HAP-1 (cell line): ENCODE results near the gene PRDX5.
A peak's percentile ranks its signal among the peaks of the same experiment; 100 is the strongest.

Experiments used
- DNase-seq, 2 experiments: peaks; one replicate each; pipeline ENCODE4 v3.0.0-alpha.2; 2016 to 2020; ENCODE audit warnings: low spot score in 2 of 2
- H3K27me3 ChIP-seq: fragments of 250-450 bp; sonication (Bioruptor Pico); 2 replicates; pipeline ENCODE4 v1.5.1; 2020; ENCODE audit warnings: low read depth, mild to moderate bottlenecking, moderate library complexity
- H3K36me3 ChIP-seq: fragments of 250-450 bp; sonication (Bioruptor Pico); replicated peaks from 2 replicates; pipeline ENCODE4 v1.5.1; 2020; ENCODE audit warnings: mild to moderate bottlenecking
- H3K4me1 ChIP-seq: fragments of 250-450 bp; sonication (Bioruptor Pico); 2 replicates; pipeline ENCODE4 v1.5.1; 2020; ENCODE audit warnings: mild to moderate bottlenecking
- H3K4me3 ChIP-seq: fragments of 250-450 bp; sonication (Bioruptor Pico); 2 replicates; pipeline ENCODE4 v1.5.1; 2020; ENCODE audit warnings: mild to moderate bottlenecking, moderate library complexity
- H3K9me3 ChIP-seq: fragments of 250-450 bp; sonication (Bioruptor Pico); 2 replicates; pipeline ENCODE4 v1.5.1; 2020; ENCODE audit warnings: mild to moderate bottlenecking, moderate library complexity
- in situ Hi-C: fragments of 300-500 bp; cut with MboI; formaldehyde crosslinking; loops from 3 replicates; pipeline ENCODE4 v1.14.3; 2020; ENCODE audit warnings: low sequenced_read_pairs, inconsistent platforms, mixed read lengths

PRDX5 gene

DNA sequence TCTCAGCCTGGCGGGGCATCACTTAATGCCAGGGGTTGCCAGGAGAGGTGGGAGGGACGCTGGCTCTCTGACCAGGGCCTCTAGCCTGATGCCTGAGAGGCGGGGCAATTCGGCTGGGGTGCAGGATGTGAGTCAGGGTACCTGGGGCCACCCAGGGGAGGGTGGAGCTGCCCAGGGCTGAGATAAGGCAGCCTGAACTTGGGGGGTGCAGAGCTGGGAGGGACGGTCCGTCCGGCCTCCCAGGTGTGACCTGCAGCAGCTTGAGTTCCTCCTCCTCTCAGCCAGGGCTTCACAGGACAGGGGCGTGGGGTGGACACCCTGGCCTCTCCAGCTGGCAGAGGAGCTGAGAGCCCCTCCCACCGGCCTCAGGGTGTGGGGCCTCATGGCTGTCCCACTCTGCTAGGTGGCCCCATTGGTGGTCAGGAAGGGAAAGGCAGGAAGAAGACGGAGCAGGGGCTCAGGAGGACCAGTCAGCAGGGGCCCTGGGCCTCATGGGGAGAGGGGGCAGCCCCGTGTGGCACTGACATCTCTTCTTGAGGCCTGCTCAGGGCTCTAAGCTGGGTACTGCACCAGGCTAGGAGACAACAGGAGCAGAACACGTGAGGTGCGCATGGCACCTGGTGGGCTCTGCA lies 40.1 kb downstream of the PRDX5 start:
- in situ Hi-C loops, result no loop called here

DNA sequence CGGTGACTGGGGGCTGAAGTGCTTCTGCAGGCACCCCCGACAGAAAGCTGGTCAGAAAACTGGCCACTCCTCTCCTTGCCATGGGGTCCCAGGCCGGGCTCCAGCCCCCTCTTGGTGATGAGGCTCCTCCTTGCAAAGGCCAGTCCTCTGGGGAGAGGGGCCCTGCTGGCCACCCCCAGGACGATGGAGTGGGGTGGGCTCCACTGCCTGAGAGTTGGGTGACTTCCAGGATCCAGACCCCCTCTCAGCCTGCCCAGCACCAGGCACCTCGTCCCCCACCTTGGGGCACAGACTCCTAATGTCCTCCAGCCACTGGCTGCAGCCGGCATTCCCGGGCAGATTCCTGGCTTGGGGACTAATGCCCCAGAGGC lies 40.6 kb downstream of the PRDX5 start:
- DNase-seq, result no peak
- Histone ChIP-seq H3K36me3 (peaks cover 15% of the 10 kb centered on the region), H3K27me3 (no peaks in the 10 kb centered on the region), H3K4me3 (peak overlapping the region; percentile 61), H3K4me1 (peaks cover 11% of the 10 kb centered on the region), H3K9me3 (no peaks in the 10 kb centered on the region)
- in situ Hi-C loops, result no loop called here

More for the DNA sequence above, 40.1 kb downstream of the PRDX5 start:
- Histone ChIP-seq H3K4me1 (peaks cover 11% of the 10 kb centered on the region), H3K27me3 (no peaks in the 10 kb centered on the region), H3K9me3 (no peaks in the 10 kb centered on the region), H3K36me3 (peaks cover 15% of the 10 kb centered on the region), H3K4me3 (peak overlapping the region; percentile 61)
- DNase-seq, result no peak

GRCh38 chr11:64358907-64359711 lies 41.2 kb downstream of the PRDX5 start, which contains the start of gene RPS6KA4:
RPS6KA4 (plus strand) TSS chr11:64359162; CDS start chr11:64359236, 74 bp downstream.
- Histone ChIP-seq H3K4me1 (peaks cover 11% of the 10 kb centered on the region), H3K4me3 (peak within 1 kb of the TSS; percentile 61), H3K36me3 (peaks cover 15% of the 10 kb centered on the region), H3K9me3 (no peaks in the 10 kb centered on the region), H3K27me3 (no peaks in the 10 kb centered on the region)
- in situ Hi-C loops, result no loop called here
- DNase-seq, result peak; percentile 31 to 63

DNA sequence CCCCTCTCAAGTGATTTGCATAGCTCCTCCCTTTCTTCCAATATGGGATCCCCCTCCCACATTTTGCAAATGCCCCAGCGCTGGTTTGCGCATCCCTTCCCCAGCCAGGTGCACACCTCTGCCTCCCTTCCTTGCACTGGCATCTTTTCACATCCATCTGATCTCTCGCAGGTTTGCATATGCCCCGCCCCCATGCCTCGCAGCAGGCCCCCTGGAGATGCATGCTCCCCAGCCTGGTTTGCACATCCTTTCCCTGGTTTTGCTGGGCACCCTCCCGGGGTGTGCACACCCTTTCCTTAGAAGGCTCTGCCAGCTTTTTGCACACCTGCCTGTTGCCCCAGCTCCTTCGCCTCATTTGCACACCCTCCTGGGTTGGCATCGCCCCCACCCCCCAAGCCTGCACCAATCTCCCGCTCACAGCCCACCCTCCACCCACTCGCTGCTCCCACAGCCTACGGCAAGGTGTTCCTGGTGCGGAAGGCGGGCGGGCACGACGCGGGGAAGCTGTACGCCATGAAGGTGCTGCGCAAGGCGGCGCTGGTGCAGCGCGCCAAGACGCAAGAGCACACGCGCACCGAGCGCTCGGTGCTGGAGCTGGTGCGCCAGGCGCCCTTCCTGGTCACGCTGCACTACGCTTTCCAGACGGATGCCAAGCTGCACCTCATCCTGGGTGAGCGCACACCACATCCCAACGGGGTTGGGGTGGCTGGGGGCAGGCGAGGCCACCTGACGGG lies 42.0 kb downstream of the PRDX5 start:
- in situ Hi-C loops, result no loop called here
- peak overlapping the region; percentile 61 for H3K4me3 ChIP-seq
- H3K9me3 ChIP-seq, result no peaks in the 10 kb centered on the region
- peaks cover 11% of the 10 kb centered on the region for H3K4me1 ChIP-seq
- H3K36me3 ChIP-seq, result peaks cover 15% of the 10 kb centered on the region
- no peaks in the 10 kb centered on the region for H3K27me3 ChIP-seq
- DNase-seq, result peak in 1 of 2 experiments; percentile 46

DNA sequence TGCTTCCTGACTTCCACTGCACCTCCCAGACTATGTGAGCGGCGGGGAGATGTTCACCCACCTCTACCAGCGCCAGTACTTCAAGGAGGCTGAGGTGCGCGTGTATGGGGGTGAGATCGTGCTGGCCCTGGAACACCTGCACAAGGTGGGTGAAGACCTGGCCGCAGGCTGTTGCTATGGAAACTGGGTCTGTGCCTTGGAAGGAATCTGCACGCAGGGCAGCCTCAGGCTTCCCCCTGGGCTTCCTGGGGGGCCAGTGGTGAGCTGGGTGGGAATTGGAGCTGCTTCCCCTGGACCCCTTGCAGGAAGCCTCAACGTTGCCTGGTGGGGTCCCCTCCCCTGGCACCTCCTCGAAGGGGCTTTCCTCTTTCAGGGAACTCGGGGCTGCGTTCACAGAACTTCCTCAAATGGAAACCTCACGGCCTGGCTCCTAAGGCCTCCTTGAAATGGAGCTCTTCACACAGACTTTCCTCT lies 42.6 kb downstream of the PRDX5 start:
- H3K4me3 ChIP-seq, result no peak overlapping the region
- peaks cover 21% of the 10 kb centered on the region for H3K36me3 ChIP-seq
- DNase-seq, result no peak
- H3K9me3 ChIP-seq, result no peaks in the 10 kb centered on the region
- in situ Hi-C loops, result no loop called here
- no peaks in the 10 kb centered on the region for H3K27me3 ChIP-seq
- peaks cover 9% of the 10 kb centered on the region for H3K4me1 ChIP-seq

DNA sequence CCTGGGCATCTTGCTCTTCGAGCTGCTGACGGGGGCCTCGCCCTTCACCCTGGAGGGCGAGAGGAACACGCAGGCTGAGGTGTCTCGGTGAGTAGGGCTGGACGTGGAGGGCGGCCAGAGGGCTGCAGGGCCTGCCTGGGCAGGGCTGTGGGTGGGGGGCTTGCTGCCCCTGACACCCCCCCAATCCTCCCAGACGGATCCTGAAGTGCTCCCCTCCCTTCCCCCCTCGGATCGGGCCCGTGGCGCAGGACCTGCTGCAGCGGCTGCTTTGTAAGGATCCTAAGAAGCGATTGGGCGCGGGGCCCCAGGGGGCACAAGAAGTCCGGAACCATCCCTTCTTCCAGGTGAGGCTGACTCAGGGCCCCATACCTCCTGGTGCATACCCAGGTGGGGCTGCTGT lies 43.7 kb downstream of the PRDX5 start:
- H3K9me3 ChIP-seq, result no peaks in the 10 kb centered on the region
- H3K27me3 ChIP-seq, result no peaks in the 10 kb centered on the region
- no peak overlapping the region for H3K4me3 ChIP-seq
- peaks cover 29% of the 10 kb centered on the region for H3K36me3 ChIP-seq
- DNase-seq, result no peak
- in situ Hi-C loops, result no loop called here
- peaks cover 9% of the 10 kb centered on the region for H3K4me1 ChIP-seq

GRCh38 chr11:64362339-64362738 lies 44.4 kb downstream of the PRDX5 start:
- H3K4me3 ChIP-seq, result no peak overlapping the region
- H3K36me3 ChIP-seq, result peaks cover 31% of the 10 kb centered on the region
- DNase-seq, result no peak
- in situ Hi-C loops, result no loop called here
- H3K27me3 ChIP-seq, result no peaks in the 10 kb centered on the region
- H3K4me1 ChIP-seq, result peaks cover 9% of the 10 kb centered on the region
- no peaks in the 10 kb centered on the region for H3K9me3 ChIP-seq

- peaks cover 38% of the 10 kb centered on the region for H3K36me3 ChIP-seq
- in situ Hi-C loops, result no loop called here
- no peak overlapping the region for H3K4me3 ChIP-seq
- no peaks in the 10 kb centered on the region for H3K27me3 ChIP-seq
- H3K9me3 ChIP-seq, result no peaks in the 10 kb centered on the region
- DNase-seq, result no peak
- no peaks in the 10 kb centered on the region for H3K4me1 ChIP-seq
These were observed 46.5 kb downstream of the PRDX5 start for GRCh38 chr11:64364435-64364834.

GRCh38 chr11:64364911-64365310 lies 47.0 kb downstream of the PRDX5 start:
- no peak overlapping the region for H3K4me3 ChIP-seq
- no peaks in the 10 kb centered on the region for H3K4me1 ChIP-seq
- no peak for DNase-seq
- in situ Hi-C loops, result no loop called here
- no peaks in the 10 kb centered on the region for H3K9me3 ChIP-seq
- H3K36me3 ChIP-seq, result peaks cover 38% of the 10 kb centered on the region
- H3K27me3 ChIP-seq, result no peaks in the 10 kb centered on the region

DNA sequence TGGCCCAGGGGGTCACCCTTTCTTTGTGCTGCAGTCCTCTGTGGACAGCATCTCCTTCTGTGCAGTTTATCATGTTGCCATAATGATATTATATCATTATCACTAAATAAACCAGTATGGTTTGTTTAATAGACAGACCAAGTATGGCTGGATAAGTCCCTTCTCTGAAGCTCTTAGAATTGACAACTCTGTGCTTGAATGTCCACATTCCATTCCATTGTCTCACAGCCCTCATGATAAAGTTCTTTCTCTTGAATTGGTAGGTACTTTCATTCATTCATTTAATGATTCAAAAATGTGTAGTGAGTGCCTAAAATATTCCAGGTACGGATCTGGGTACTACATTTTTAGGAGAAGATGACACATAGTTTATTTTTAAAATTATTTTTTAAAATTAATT lies 48.8 kb downstream of the PRDX5 start:
- Histone ChIP-seq H3K4me1 (no peaks in the 10 kb centered on the region), H3K27me3 (no peaks in the 10 kb centered on the region), H3K36me3 (peaks cover 32% of the 10 kb centered on the region), H3K4me3 (no peak overlapping the region), H3K9me3 (no peaks in the 10 kb centered on the region)
- no peak for DNase-seq
- in situ Hi-C loops, result no loop called here

DNA sequence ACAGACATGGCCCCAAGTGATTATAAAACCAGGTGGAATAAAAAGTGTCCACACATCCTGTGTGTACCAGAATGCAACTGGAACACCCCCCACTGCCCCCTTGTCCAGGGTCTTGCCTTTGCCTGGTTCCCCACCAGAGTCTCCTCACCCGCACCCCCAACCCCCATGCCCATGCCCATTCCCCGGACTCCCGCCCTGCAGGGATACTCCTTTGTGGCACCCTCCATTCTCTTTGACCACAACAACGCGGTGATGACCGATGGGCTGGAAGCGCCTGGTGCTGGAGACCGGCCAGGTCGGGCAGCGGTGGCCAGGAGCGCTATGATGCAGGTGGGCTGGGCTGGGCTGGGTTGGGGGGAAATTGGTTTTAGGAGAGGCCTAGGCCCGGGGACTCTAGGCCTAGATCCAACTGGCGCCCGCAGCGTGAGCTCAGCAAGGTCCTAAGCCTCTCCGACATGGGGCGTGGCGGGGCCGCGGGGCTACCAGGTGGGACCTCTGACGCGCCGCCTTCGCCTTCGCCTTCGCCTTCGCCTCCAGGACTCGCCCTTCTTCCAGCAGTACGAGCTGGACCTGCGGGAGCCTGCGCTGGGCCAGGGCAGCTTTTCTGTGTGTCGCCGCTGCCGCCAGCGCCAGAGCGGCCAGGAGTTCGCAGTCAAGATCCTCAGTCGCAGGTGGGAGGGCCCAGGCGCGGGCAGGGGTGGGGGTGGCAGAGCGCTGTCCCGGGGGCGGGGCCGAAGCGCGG lies 50.2 kb downstream of the PRDX5 start:
- Histone ChIP-seq H3K36me3 (peaks cover 22% of the 10 kb centered on the region), H3K9me3 (no peaks in the 10 kb centered on the region), H3K4me1 (no peaks in the 10 kb centered on the region), H3K4me3 (no peak overlapping the region), H3K27me3 (no peaks in the 10 kb centered on the region)
- in situ Hi-C loops, result no loop called here
- no peak for DNase-seq

DNA sequence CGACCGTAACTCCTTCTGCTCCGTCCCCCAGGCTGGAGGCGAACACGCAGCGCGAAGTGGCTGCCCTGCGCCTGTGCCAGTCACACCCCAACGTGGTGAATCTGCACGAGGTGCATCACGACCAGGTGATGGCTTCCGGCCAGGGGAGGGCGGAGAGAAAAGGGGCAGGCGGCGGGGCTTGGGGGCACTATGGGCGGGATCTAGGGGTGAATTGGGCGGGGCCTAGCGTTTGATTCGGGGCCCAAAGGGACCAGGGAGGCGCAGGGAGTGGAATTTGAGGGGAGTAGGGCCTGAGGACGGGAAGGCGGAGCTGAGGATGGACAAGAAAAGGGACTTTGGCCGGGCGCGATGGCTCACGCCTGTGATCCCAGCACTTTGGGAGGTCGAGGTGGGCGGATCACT lies 50.8 kb downstream of the PRDX5 start:
- H3K4me1 ChIP-seq, result no peaks in the 10 kb centered on the region
- in situ Hi-C loops, result no loop called here
- H3K27me3 ChIP-seq, result no peaks in the 10 kb centered on the region
- H3K4me3 ChIP-seq, result no peak overlapping the region
- DNase-seq, result no peak
- H3K36me3 ChIP-seq, result peaks cover 22% of the 10 kb centered on the region
- no peaks in the 10 kb centered on the region for H3K9me3 ChIP-seq
